ENCODE measurements around the gene TSPAN31.

DNA sequence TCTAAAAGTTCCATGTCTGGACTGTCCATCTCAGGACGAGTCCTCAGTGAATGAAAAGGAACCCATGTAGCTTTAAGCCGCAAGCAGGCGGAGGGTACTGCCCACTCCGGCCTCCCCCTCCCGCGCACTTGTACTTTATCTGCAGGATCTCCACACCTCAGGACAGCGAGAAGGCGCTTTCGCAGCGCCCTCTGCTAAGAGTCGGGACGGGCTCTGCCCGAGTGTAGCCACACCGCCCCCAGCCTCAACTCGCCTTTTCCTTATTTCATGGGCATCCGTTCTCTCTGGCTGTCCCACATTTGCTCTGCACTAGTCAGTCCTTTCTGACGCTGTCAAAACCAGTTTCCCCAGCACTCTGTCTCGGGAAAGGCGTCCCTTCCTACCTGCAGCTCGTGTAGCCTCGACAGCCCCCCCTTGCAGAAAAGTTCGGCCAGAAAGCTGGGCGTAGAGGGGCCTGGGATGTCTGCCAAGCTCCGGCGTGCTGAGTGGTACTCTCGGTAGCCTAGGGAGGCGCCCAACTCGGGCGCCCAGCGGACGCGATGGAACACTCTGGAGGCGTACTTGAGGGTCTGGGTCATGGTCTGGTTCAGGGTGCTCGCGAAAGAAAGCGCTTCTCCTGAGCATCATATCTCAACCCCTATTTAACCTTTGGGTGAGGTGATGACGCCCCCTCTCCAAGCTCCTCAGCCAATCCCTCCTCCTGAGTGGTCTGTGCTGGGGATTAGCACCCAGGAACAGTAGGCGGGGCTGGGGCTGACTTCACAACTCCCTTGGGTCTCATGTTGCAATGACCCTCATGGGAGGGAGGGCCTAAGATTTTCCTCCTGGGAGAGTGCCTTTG lies 21.8 kb downstream of the TSPAN31 start, which contains the start of gene CYP27B1:
- TF ChIP-seq EZH2 (IDR thresholded peaks at IDR 0.05; ENCODE audit: insufficient read depth, poor library complexity, severe bottlenecking) (no peak), EZH2phosphoT487 (IDR thresholded peaks at IDR 0.05; ENCODE audit: insufficient read depth, low read depth) (no peak)

Measured in GM23248 (cell line).